Panc1 (cell line): Measurements from ENCODE around the gene ARHGEF25.

Experiments used
- CTCF ChIP-seq: fragments of 450-650 bp; IDR thresholded peaks from 2 replicates; pipeline ENCODE4 v1.5.1; 2017; ENCODE audit warnings: mild to moderate bottlenecking
- REST ChIP-seq, 2 experiments: IDR thresholded peaks; 2 replicates each; pipeline ENCODE4 v1.6.1; 2011 to 2012; ENCODE audit warnings: low read depth in 2 of 2, control low read depth in 1 of 2, low read length in 1 of 2, mild to moderate bottlenecking in 1 of 2, moderate library complexity in 1 of 2; ENCODE audit not compliant: insufficient read depth in 1 of 2

- TF ChIP-seq REST (IDR thresholded peaks at IDR 0.05; ENCODE audit: insufficient read depth in 1 of 2, low read depth in 2 of 2, low read length in 1 of 2) (no peak), CTCF (no peak)
These were observed 34.5 kb upstream of the ARHGEF25 start for GRCh38 chr12:57576613-57577160.
